ENCODE data around the gene HIVEP2. TPM values are rescaled to one million over a fixed set of nuclear protein-coding genes. Genes with fewer than 3 reads are reported as not detected.

Gene HIVEP2
- total RNA-seq, 1 experiment from 2014 or later: 8.2 TPM

- DNase-seq (ENCODE audit: low read depth): no peak
These were observed 239.9 kb downstream of the HIVEP2 start for GRCh38 chr6:142705054-142705453.

- no peak for DNase-seq (ENCODE audit: low read depth)
These were observed 242.2 kb downstream of the HIVEP2 start for GRCh38 chr6:142702501-142703460.

Other genes with a start within 250 kb of the HIVEP2 start
- gene AIG1, start 115.7 kb upstream of the HIVEP2 start, total RNA-seq (2014; rRNA removed; shearing (Covaris generic)): 23.2 and 42.8 TPM in 2 replicates

All from Daoy (cell line).